SHP77 (cell line): Measurements from ENCODE around the gene SPATA1.
"Not testable (repeated sequence)": the region's sequence is repeated elsewhere in the genome, so short reads cannot be mapped to it uniquely, and the experiment has no call there.

Experiments
- DNase-seq, 2 experiments: peaks; one replicate each; lab custom pipeline; 2025; lab: John Stamatoyannopoulos, UW

SPATA1 gene

GRCh38 chr1:84594959-84595358 lies 88.8 kb downstream of the SPATA1 start:
- not testable (repeated sequence) for DNase-seq

GRCh38 chr1:84597011-84597410 lies 90.8 kb downstream of the SPATA1 start:
- DNase-seq = no peak

DNA sequence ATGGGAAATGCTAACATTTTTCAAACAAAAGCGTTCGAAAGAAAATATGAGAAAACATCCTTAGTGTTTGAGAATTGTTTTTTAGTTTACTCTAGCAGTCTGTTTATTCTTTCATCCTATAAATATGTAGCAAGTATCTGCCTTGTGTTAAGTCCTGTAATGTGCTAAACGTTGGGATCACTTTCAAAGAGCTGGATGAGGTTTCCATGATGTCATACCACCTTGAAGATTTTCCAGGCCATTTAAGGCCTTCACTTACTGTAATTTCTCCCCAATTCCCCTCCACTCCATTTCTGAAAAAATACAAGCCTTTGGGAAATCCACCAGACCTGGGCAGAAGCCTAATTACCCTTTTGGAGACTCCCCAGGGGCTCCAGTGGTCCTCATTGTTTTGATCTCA lies 92.2 kb downstream of the SPATA1 start:
- no peak for DNase-seq

GRCh38 chr1:84598846-84599741 lies 92.9 kb downstream of the SPATA1 start:
- no peak for DNase-seq

DNA sequence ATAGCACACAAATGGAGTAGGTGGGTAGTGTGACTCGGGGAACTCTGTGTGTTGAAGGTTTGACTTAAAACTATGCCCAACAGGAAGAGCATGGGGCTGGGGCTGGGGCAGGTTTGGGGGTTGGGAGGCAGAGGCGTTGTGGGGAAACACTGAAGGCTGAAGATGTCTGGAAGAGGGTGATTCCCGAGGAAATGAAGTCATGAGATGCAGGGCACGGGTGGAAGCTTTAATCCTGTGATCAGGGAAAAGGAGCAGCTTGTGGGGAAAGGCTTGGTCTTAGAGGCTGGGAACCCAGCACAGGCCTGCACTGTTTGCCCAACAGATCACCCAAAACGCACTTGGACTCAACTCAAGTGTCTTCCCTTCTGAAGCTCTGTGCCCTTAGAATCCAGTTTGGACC lies 94.6 kb downstream of the SPATA1 start:
- DNase-seq = no peak

DNA sequence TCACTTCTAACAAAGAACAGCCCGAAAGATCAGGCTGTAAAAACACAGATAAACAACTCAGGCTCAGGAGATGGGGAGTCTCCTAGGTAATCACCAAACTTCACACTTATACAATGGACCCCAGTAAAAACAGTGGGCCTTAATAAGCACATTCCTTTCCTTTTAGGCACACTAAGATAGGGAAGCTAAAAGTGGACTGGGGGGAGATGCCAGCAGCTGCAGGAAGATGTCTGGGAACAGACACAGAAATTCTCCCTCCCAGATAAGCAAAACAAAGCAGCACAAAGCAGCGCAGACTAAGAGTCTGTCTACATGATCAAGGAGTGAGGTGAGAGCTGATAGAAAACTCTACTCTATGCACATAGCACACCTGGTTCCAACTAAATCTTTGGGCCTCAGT lies 97.0 kb downstream of the SPATA1 start:
- DNase-seq = no peak

- peak; percentile 83 to 87 for DNase-seq
Measured at GRCh38 chr1:84603941-84604830, 98.0 kb downstream of the SPATA1 start.

GRCh38 chr1:84605157-84605556 lies 99.0 kb downstream of the SPATA1 start:
- DNase-seq = no peak

DNA sequence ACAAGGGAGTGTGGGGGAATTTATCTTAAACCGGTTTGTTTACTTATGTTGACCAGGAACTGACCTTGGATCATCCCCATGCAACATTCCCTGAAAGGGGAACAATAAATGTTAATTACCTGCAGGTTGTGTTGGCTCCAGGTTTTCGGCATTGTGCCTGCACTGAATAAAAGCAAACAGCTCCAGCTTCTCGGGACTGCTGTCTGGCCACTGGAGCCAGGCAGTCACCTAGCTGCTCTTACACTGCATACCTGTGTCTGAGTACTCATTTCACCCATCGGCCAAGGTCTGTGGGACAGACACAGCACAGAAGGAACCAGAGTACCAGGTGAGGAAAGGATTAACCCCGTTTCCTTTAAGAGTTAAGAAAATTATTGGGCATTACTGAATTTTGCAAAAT lies 100.8 kb downstream of the SPATA1 start:
- no peak for DNase-seq

DNA sequence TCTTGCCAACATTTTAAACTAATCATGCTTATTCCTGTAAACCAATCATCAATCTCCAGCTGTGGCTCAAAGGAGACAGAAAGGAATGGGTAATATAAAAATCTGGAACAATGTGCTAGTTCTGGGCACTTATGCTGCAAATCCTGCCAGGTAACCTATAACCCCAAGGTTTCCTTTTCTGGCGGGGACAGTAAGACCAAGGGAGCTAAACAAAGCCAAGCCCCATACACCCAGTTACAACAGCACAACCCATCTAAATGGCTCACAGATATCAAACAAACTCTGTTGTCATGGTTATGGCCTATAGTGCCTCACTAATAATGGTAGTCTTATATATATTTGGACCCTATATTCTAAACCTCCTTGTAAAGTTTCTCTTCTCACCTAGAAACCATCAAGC lies 104.9 kb downstream of the SPATA1 start:
- DNase-seq = no peak

DNA sequence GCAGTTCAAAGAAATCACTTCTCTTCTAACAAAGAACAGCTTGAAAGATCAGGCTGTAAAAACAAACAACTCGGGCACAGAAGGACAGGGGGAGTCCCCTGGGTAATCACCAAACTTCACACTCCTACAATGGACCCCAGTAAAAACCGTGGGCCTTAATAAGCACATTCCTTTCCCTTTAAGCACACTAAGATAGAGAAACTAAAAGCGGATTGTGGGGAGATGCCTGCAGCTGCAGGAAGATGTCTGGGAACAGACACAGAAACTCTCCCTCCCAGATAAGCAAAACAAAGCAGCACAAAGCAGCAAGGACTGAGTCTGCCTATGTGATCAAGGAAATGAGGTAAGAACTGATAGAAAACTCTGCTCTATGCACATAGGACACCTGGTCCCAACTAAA lies 105.6 kb downstream of the SPATA1 start:
- DNase-seq = no peak

- no peak for DNase-seq
Measured at GRCh38 chr1:84613026-84613425, 106.8 kb downstream of the SPATA1 start.

GRCh38 chr1:84613887-84614286 lies 107.7 kb downstream of the SPATA1 start:
- no peak for DNase-seq

- DNase-seq = no peak
Measured at GRCh38 chr1:84615790-84616189, 109.6 kb downstream of the SPATA1 start.
